ENCODE results near the gene DMXL2. TPM values are rescaled to one million over a fixed set of nuclear protein-coding genes. Genes with fewer than 3 reads are reported as not detected.
A peak's percentile ranks its signal among the peaks of the same experiment; 100 is the strongest.
"Not testable (repeated sequence)": the region's sequence is repeated elsewhere in the genome, so short reads cannot be mapped to it uniquely, and the experiment has no call there.

Gene DMXL2
- total RNA-seq, 8 experiments from 2014 or later, result 30.0 to 197 (median 53.0) TPM

GRCh38 chr15:51648101-51648500 lies 25.5 kb upstream of the DMXL2 start:
- in situ Hi-C loops (cut with MboI; ENCODE audit: low pct_unique_long_range_greater_than_20kb in 2 of 9, low sequenced_read_pairs in 9 of 9, unreplicated experiment in 9 of 9), result loop anchor here in 2 of 9 experiments (10.0 to 25.0 kb wide), 2 partner anchors 127 to 239 kb away; no protein-coding TSS in a partner anchor
- H3K4me1 ChIP-seq (replicated peaks in 1 of 2); ATAC-seq (replicated peaks in 6 of 8); H3K27ac ChIP-seq; H3K4me3 ChIP-seq: not testable (repeated sequence)
- no CpG with 5 or more reads among the region's 1 CpG for WGBS, 10 experiments

GRCh38 chr15:51647128-51647562 lies 24.6 kb upstream of the DMXL2 start:
- Histone ChIP-seq H3K27ac (no peak overlapping the region), H3K4me3 (no peak overlapping the region), H3K4me1 (replicated peaks in 1 of 2) (no peaks in the 10 kb centered on the region)
- 0 to 88% (median 69%) methylated on average over 1 to 3 of the region's 3 CpGs; no CpG with 5 or more reads in 2 of the 10 experiments for whole genome bisulfite sequencing, 10 experiments
- ATAC-seq (replicated peaks in 6 of 8), result peak in 4 of 8 experiments; percentile 37 to 77 (median 52)
- in situ Hi-C loops (cut with MboI; ENCODE audit: low pct_unique_long_range_greater_than_20kb in 2 of 9, low sequenced_read_pairs in 9 of 9, unreplicated experiment in 9 of 9), result loop anchor here in 2 of 9 experiments (10.0 to 25.0 kb wide), 2 partner anchors 128 to 240 kb away; no protein-coding TSS in a partner anchor

- WGBS, 10 experiments, result 0 to 100% (median 62%) methylated on average over 1 of the region's 1 CpG; no CpG with 5 or more reads in 2 of the 10 experiments
- in situ Hi-C loops (cut with MboI; ENCODE audit: low pct_unique_long_range_greater_than_20kb in 2 of 9, low sequenced_read_pairs in 9 of 9, unreplicated experiment in 9 of 9), result loop anchor here in 2 of 9 experiments (10.0 to 25.0 kb wide), 2 partner anchors 132 to 245 kb away; no protein-coding TSS in a partner anchor
- no peaks in the 10 kb centered on the region for H3K4me1 ChIP-seq (replicated peaks in 1 of 2)
- H3K4me3 ChIP-seq, result no peak overlapping the region
- no peak overlapping the region for H3K27ac ChIP-seq
- ATAC-seq (replicated peaks in 6 of 8), result no peak
Observed at GRCh38 chr15:51642696-51643095, 20.1 kb upstream of the DMXL2 start.

- 51 to 87% (median 67%) methylated on average over 2 to 4 of the region's 4 CpGs for WGBS, 10 experiments
- no peaks in the 10 kb centered on the region for H3K4me1 ChIP-seq (replicated peaks in 1 of 2)
- in situ Hi-C loops (cut with MboI; ENCODE audit: low pct_unique_long_range_greater_than_20kb in 2 of 9, low sequenced_read_pairs in 9 of 9, unreplicated experiment in 9 of 9), result loop anchor here in 2 of 9 experiments (10.0 to 25.0 kb wide), 2 partner anchors 133 to 246 kb away; no protein-coding TSS in a partner anchor
- no peak overlapping the region for H3K27ac ChIP-seq
- H3K4me3 ChIP-seq, result no peak overlapping the region
- no peak for ATAC-seq (replicated peaks in 6 of 8)
Observed at GRCh38 chr15:51641490-51642130, 19.0 kb upstream of the DMXL2 start.

GRCh38 chr15:51634591-51635198 lies 12.1 kb upstream of the DMXL2 start:
- peak in 3 of 8 experiments; percentile 90 to 91 (median 90) for ATAC-seq (replicated peaks in 6 of 8)
- no peak overlapping the region for H3K27ac ChIP-seq
- H3K4me3 ChIP-seq, result no peak overlapping the region
- in situ Hi-C loops (cut with MboI; ENCODE audit: low pct_unique_long_range_greater_than_20kb in 2 of 9, low sequenced_read_pairs in 9 of 9, unreplicated experiment in 9 of 9), result loop anchor here in 1 of 9 experiments (25.0 kb wide), 1 partner anchor 253 kb away; no protein-coding TSS in a partner anchor
- H3K4me1 ChIP-seq (replicated peaks in 1 of 2), result no peaks in the 10 kb centered on the region
- 7 to 86% (median 60%) methylated on average over 1 to 2 of the region's 3 CpGs; no CpG with 5 or more reads in 1 of the 10 experiments for WGBS, 10 experiments

- in situ Hi-C loops (cut with MboI; ENCODE audit: low pct_unique_long_range_greater_than_20kb in 2 of 9, low sequenced_read_pairs in 9 of 9, unreplicated experiment in 9 of 9), result loop anchor here in 1 of 9 experiments (25.0 kb wide), 1 partner anchor 258 kb away; no protein-coding TSS in a partner anchor
- Histone ChIP-seq H3K27ac (no peak overlapping the region), H3K4me1 (replicated peaks in 1 of 2) (no peaks in the 10 kb centered on the region), H3K4me3 (no peak overlapping the region)
- ATAC-seq (replicated peaks in 6 of 8), result peak in 3 of 8 experiments; percentile 27 to 45 (median 43)
- 0 to 100% (median 50%) methylated on average over 1 of the region's 1 CpG; no CpG with 5 or more reads in 1 of the 10 experiments for WGBS, 10 experiments
Observed at GRCh38 chr15:51629612-51630011, 7.0 kb upstream of the DMXL2 start.

- no peak for ATAC-seq (replicated peaks in 6 of 8)
- WGBS, 10 experiments, result 0 to 80% (median 57%) methylated on average over 1 of the region's 1 CpG; no CpG with 5 or more reads in 1 of the 10 experiments
- Histone ChIP-seq H3K4me1 (replicated peaks in 1 of 2) (peaks cover 0 to 7% of the 10 kb centered on the region in 2 donors), H3K27ac (no peak overlapping the region), H3K4me3 (no peak overlapping the region)
- in situ Hi-C loops (cut with MboI; ENCODE audit: low pct_unique_long_range_greater_than_20kb in 2 of 9, low sequenced_read_pairs in 9 of 9, unreplicated experiment in 9 of 9), result loop anchor here in 1 of 9 experiments (25.0 kb wide), 1 partner anchor 262 kb away; no protein-coding TSS in a partner anchor
Observed at GRCh38 chr15:51625236-51625635, 2.7 kb upstream of the DMXL2 start.

- in situ Hi-C loops (cut with MboI; ENCODE audit: low pct_unique_long_range_greater_than_20kb in 2 of 9, low sequenced_read_pairs in 9 of 9, unreplicated experiment in 9 of 9), result no loop called here
- Histone ChIP-seq H3K27ac (no peak overlapping the region), H3K4me1 (replicated peaks in 1 of 2) (peaks cover 4 to 9% of the 10 kb centered on the region in 2 donors), H3K4me3 (no peak overlapping the region)
- ATAC-seq (replicated peaks in 6 of 8), result no peak
- 43 to 67% methylated on average over 1 of the region's 4 CpGs; no CpG with 5 or more reads in 8 of the 10 experiments for WGBS, 10 experiments
Observed at GRCh38 chr15:51624022-51624421, 1.5 kb upstream of the DMXL2 start.

GRCh38 chr15:51623386-51623938 lies 891 bp upstream of the DMXL2 start:
- H3K27ac ChIP-seq, result peak overlapping the region; percentile 81
- ATAC-seq (replicated peaks in 6 of 8), result peak in 2 of 8 experiments; percentile 1 to 2
- peaks cover 4 to 9% of the 10 kb centered on the region in 2 donors for H3K4me1 ChIP-seq (replicated peaks in 1 of 2)
- 0 to 75% (median 40%) methylated on average over 1 to 7 of the region's 8 CpGs; no CpG with 5 or more reads in 1 of the 10 experiments for WGBS, 10 experiments
- in situ Hi-C loops (cut with MboI; ENCODE audit: low pct_unique_long_range_greater_than_20kb in 2 of 9, low sequenced_read_pairs in 9 of 9, unreplicated experiment in 9 of 9), result no loop called here
- H3K4me3 ChIP-seq, result peak overlapping the region; percentile 57 to 82 (median 66)

GRCh38 chr15:51621936-51622603 lies 501 bp downstream of the DMXL2 start:
- H3K27ac ChIP-seq, result peak overlapping the region; percentile 81
- peak; percentile 40 to 64 (median 50) for ATAC-seq (replicated peaks in 6 of 8)
- in situ Hi-C loops (cut with MboI; ENCODE audit: low pct_unique_long_range_greater_than_20kb in 2 of 9, low sequenced_read_pairs in 9 of 9, unreplicated experiment in 9 of 9), result no loop called here
- peak overlapping the region; percentile 57 to 82 (median 66) for H3K4me3 ChIP-seq
- 0% methylated on average over 1 to 4 of the region's 44 CpGs; no CpG with 5 or more reads in 6 of the 10 experiments for WGBS, 10 experiments
- H3K4me1 ChIP-seq (replicated peaks in 1 of 2), result peaks cover 4 to 9% of the 10 kb centered on the region in 2 donors

- no peak for ATAC-seq (replicated peaks in 6 of 8)
- Histone ChIP-seq H3K4me3 (peak overlapping the region; percentile 57 to 82 (median 66)), H3K4me1 (replicated peaks in 1 of 2) (peaks cover 4 to 9% of the 10 kb centered on the region in 2 donors), H3K27ac (peak overlapping the region; percentile 17 to 51)
- 5 to 39% (median 12%) methylated on average over 3 to 6 of the region's 6 CpGs; no CpG with 5 or more reads in 1 of the 10 experiments for WGBS, 10 experiments
- in situ Hi-C loops (cut with MboI; ENCODE audit: low pct_unique_long_range_greater_than_20kb in 2 of 9, low sequenced_read_pairs in 9 of 9, unreplicated experiment in 9 of 9), result no loop called here
Observed at GRCh38 chr15:51621155-51621765, 1.3 kb downstream of the DMXL2 start.

- Histone ChIP-seq H3K4me1 (replicated peaks in 1 of 2) (peaks cover 4 to 9% of the 10 kb centered on the region in 2 donors), H3K4me3 (peak overlapping the region; percentile 57 to 82 (median 66)), H3K27ac (peak overlapping the region; percentile 17 to 51)
- WGBS, 10 experiments, result 16 to 100% (median 45%) methylated on average over 1 to 4 of the region's 4 CpGs; no CpG with 5 or more reads in 2 of the 10 experiments
- in situ Hi-C loops (cut with MboI; ENCODE audit: low pct_unique_long_range_greater_than_20kb in 2 of 9, low sequenced_read_pairs in 9 of 9, unreplicated experiment in 9 of 9), result no loop called here
- ATAC-seq (replicated peaks in 6 of 8), result no peak
Observed at GRCh38 chr15:51620641-51621040, 1.9 kb downstream of the DMXL2 start.

All from motor neuron (in vitro differentiated cells).